ENCODE measurements around the gene STK16. TPM values are rescaled to one million over a fixed set of nuclear protein-coding genes. Genes with fewer than 3 reads are reported as not detected.

The STK16 gene
- total and polyA plus RNA-seq, 2 of the 13 experiments (the other 11 are each of a cell fraction or from before 2014, with no cell fraction given) = 28.0 to 50.9 TPM

GRCh38 chr2:219229305-219230058 lies 15.8 kb upstream of the STK16 start, which contains the start of the genes ANKZF1 and ATG9A (continued):
- TF ChIP-seq, protein P1, sequence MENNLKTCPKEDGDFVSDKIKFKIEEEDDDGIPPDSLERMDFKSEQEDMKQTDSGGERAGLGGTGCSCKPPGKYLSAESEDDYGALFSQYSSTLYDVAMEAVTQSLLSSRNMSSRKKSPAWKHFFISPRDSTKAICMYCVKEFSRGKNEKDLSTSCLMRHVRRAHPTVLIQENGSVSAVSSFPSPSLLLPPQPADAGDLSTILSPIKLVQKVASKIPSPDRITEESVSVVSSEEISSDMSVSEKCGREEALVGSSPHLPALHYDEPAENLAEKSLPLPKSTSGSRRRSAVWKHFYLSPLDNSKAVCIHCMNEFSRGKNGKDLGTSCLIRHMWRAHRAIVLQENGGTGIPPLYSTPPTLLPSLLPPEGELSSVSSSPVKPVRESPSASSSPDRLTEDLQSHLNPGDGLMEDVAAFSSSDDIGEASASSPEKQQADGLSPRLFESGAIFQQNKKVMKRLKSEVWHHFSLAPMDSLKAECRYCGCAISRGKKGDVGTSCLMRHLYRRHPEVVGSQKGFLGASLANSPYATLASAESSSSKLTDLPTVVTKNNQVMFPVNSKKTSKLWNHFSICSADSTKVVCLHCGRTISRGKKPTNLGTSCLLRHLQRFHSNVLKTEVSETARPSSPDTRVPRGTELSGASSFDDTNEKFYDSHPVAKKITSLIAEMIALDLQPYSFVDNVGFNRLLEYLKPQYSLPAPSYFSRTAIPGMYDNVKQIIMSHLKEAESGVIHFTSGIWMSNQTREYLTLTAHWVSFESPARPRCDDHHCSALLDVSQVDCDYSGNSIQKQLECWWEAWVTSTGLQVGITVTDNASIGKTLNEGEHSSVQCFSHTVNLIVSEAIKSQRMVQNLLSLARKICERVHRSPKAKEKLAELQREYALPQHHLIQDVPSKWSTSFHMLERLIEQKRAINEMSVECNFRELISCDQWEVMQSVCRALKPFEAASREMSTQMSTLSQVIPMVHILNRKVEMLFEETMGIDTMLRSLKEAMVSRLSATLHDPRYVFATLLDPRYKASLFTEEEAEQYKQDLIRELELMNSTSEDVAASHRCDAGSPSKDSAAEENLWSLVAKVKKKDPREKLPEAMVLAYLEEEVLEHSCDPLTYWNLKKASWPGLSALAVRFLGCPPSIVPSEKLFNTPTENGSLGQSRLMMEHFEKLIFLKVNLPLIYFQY (CRISPR knock-in tag; IDR thresholded peaks at IDR 0.05; ENCODE audit: borderline replicate concordance) = peak; percentile 94
- TF ChIP-seq ZSCAN30 (CRISPR knock-in tag; IDR thresholded peaks at IDR 0.05) = no peak
- TF ChIP-seq TP53 (CRISPR knock-in tag; conservative IDR thresholded peaks at IDR 0.05) = no peak
- TF ChIP-seq FOSL1 (CRISPR knock-in tag; IDR thresholded peaks at IDR 0.05; ENCODE audit: borderline replicate concordance) = no peak
- TF ChIP-seq, protein P2, sequence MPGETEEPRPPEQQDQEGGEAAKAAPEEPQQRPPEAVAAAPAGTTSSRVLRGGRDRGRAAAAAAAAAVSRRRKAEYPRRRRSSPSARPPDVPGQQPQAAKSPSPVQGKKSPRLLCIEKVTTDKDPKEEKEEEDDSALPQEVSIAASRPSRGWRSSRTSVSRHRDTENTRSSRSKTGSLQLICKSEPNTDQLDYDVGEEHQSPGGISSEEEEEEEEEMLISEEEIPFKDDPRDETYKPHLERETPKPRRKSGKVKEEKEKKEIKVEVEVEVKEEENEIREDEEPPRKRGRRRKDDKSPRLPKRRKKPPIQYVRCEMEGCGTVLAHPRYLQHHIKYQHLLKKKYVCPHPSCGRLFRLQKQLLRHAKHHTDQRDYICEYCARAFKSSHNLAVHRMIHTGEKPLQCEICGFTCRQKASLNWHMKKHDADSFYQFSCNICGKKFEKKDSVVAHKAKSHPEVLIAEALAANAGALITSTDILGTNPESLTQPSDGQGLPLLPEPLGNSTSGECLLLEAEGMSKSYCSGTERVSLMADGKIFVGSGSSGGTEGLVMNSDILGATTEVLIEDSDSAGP (CRISPR knock-in tag; IDR thresholded peaks at IDR 0.05; ENCODE audit: borderline replicate concordance) = peak; percentile 79
- TF ChIP-seq RXRB (CRISPR knock-in tag; IDR thresholded peaks at IDR 0.05; ENCODE audit: borderline replicate concordance) = no peak
- TF ChIP-seq HNF1A (IDR thresholded peaks at IDR 0.05; ENCODE audit: low read depth) = no peak
- peak; percentile 18; the same call in 1 of the 2 replicates for TF ChIP-seq HNF1A (CRISPR knock-in tag; IDR thresholded peaks at IDR 0.05; ENCODE audit: borderline replicate concordance)
- peak; percentile 16; the same call in 1 of the 2 replicates for TF ChIP-seq MZF1 (CRISPR knock-in tag; IDR thresholded peaks at IDR 0.05; ENCODE audit: borderline replicate concordance)
- 0 out of 2 replicates have a peak, but pooled peaks have one; percentile 23 for TF ChIP-seq TIGD3 (CRISPR knock-in tag; IDR thresholded peaks at IDR 0.05; ENCODE audit: borderline replicate concordance)
- peak; percentile 6; the same call in 1 of the 2 replicates for TF ChIP-seq ATF3 (CRISPR knock-in tag; IDR thresholded peaks at IDR 0.05)
- no peak for TF ChIP-seq TCF12 (IDR thresholded peaks at IDR 0.05)
- TF ChIP-seq TCF12 (CRISPR knock-in tag; IDR thresholded peaks at IDR 0.05) = 0 out of 2 replicates have a peak, but pooled peaks have one; percentile 32
- TF ChIP-seq, protein P3, sequence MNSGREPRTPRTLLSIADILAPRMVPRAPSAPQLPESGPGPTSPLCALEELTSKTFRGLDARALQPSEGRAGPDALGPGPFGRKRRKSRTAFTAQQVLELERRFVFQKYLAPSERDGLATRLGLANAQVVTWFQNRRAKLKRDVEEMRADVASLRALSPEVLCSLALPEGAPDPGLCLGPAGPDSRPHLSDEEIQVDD (CRISPR knock-in tag; IDR thresholded peaks at IDR 0.05; ENCODE audit: borderline replicate concordance) = no peak
- TF ChIP-seq ZNF430 (CRISPR knock-in tag; IDR thresholded peaks at IDR 0.05) = peak; percentile 78
- peak; percentile 85 for TF ChIP-seq ZNF772 (CRISPR knock-in tag; IDR thresholded peaks at IDR 0.05)
